Measurements from ENCODE around the gene ARHGEF17. TPM values are rescaled to one million over a fixed set of nuclear protein-coding genes. Genes with fewer than 3 reads are reported as not detected.
"Not testable (repeated sequence)": the region's sequence is repeated elsewhere in the genome, so short reads cannot be mapped to it uniquely, and the experiment has no call there.

The ARHGEF17 gene
- polyA plus RNA-seq, 12 donors, result 36.2 to 55.1 (median 44.6) TPM; not detected in 1

DNA sequence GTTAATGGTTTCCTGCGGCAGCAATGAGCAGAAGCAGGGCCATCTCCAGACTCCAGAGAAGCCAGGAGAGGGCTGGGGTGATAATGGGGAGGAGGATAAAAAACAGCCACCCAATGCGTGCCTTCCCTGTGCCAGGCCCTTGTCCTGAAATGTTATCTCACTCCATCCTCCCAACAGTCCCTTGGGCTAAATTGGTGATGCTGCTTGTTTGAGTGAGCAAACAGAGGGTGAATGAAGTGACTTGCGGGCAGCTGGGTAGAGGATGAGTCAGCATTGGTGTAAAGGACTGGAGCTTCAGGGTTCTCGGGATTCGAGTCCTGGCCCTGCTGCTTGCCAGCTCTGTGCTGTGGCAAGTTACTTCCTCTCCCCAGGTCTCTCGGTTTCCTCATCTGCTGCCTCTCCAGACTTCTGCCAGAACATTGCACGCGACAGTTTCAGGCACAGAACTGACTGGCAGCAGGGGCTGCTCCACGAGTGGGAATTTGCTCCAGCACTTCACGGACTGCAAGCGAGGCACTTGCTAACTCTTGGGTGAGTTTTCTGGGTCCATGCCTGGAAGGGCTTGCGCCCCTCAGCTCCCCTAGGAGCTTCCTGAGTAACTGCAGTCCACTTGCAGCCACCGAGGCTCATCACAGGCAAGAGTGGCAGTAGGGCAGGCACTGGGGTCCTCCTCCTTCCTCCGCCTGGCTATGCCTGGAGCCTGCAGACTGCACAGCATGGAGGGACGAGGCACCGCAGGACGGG, 36.0 kb upstream of the ARHGEF17 start, which contains the start of gene P2RY6:
Gene P2RY6, plus strand, starts transcription at position 403 of the 744 bp plus-strand sequence. CDS start 24,181 bp downstream, outside the sequence.
- DNase-seq, result no peak

- no peak for DNase-seq
These were observed 35.4 kb upstream of the ARHGEF17 start for GRCh38 chr11:73272680-73273038.

- no peak for DNase-seq
These were observed 34.7 kb upstream of the ARHGEF17 start for GRCh38 chr11:73273222-73273895.

GRCh38 chr11:73274191-73274590, 33.9 kb upstream of the ARHGEF17 start:
- not testable (repeated sequence) for DNase-seq

GRCh38 chr11:73274722-73275380, 33.2 kb upstream of the ARHGEF17 start:
- DNase-seq, result no peak

DNA sequence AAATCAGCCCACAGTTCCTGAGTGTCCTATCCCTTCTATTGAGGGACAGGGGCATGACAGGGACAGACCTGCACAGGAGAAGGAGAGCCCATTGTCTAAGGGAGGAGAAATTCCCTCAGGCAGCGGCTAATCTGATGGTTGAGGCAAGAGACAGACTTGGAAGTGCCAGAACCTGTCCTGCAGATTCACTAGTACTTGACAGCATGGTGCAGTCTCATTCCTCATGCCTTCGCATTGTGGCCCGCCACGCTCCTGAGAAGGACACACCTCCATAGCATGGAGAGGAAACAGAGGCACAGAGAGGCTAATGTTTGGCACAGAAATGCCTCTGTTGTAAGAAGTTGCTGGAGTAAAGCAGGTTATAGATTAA, 32.7 kb upstream of the ARHGEF17 start:
- DNase-seq, result no peak

DNA sequence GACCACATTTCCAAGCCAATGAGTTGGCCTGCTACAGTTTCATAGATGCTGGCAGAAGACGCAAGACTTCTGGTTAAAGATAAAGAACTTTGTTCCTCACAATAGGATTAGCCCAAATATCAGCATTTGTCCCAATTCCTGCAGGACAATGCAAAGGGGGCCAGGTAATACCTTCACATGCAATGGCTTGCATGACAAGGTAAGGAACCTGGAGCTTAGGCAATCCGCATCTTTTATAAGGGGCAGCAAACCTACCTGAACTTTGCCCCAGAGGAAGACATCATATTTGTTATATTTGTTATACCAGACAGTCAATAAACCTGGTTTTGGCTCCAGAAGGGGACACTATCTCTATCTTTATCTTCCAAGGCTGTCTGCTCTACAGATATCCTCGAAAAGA, 30.6 kb upstream of the ARHGEF17 start:
- DNase-seq, result no peak

- DNase-seq, result no peak
These were observed 27.4 kb upstream of the ARHGEF17 start for GRCh38 chr11:73280626-73281025.

DNA sequence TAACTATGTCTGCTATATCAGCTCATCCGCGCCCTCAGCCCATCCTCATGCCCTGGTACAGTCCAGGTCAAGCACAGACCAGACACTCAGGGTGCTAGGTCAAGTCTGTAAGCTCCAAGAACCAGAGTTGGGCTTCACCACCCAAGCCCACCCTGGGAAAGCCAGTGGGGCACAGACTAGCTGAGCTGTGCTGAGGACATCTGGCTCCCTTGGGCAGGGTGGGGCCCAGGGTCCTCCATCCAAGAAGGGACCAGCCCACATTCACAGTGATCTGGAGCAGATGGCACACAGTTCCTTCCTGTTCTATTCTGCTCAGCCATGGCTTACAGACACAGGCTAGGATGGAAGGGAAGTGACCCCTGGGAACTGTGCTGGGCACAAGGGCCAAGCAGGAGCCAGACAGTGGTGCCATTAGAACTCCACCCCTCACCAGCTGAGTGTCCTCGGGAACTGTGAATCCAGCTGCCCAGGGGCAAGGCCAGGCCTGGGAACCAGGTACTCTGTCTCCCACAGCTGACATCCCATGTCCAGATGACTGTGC, 26.8 kb upstream of the ARHGEF17 start:
- DNase-seq, result no peak

DNA sequence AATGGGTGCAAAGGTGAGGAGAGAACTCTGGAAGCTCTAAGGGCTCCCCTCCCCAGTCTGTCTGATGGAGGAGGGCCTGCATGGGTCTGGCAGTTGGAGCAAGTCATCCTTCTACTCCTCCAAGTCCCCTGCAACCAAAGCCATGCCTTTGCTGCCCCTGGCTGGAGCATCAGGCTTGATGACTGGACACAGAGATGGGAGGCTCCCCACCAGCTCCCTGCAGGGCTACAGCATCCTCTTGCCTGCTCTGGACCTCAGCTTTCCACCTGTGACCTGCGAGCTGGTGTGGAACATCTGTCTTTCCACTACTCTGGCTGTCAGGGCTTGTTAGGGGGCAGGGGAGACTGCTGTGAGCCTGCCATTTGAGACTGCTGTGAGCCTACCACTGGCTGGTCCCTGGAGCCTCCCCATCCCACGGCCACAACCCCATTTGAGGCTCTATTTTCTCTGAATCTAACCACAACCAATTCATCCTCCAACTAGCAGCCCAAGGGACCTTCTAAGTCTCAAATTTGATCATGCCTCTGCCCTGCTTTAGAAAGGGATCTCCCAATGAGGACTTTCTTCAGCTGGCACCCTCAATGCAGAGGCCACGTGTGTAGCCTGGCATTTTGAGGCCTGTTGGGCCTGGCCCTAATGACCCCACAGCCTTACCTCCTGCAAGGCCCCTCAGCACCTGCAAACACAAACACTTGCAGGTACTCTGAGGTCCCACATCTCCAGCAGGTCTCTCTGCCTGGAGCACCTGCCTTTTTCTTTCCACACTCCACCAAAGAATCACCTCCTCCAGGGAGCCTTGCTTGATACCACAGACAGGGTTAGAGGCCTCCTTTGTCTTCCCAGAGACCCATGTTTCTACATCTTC, 26.0 kb upstream of the ARHGEF17 start:
- no peak for DNase-seq

DNA sequence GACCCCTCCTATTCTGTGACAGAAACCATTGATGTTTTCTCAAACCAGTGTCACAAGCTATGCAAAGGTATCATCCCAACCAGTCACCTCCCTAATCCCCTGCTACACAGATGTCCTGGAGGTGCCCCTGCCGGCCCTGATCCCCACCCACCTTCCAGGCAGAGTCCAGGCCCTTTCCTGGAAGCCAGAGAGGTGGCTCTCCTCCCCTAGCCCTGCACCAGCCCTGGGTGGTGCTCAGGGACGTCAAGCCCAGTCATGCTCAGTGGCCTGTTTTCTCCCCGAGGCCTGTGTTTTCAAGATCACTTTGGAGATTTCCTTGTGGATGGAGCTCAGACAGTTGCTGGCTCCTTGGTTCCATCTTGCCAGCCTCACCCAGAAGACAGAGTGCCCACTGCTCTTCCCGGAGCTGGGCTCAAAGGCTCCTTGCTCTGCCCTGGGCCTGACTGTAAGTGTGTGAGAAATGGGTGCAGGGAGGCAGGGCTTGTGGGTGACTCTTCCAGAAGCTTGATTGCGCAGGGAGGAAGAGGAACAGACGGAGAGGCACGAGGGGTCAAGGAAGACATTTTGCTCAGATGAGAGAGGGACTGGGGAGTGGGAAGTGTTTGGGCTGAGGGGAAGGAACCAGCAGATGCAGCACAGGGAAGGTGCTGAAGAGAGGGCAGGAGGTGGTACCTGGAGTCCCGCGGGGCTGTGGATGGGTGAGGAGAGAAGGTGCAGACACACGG, 24.6 kb upstream of the ARHGEF17 start:
- no peak for DNase-seq

DNA sequence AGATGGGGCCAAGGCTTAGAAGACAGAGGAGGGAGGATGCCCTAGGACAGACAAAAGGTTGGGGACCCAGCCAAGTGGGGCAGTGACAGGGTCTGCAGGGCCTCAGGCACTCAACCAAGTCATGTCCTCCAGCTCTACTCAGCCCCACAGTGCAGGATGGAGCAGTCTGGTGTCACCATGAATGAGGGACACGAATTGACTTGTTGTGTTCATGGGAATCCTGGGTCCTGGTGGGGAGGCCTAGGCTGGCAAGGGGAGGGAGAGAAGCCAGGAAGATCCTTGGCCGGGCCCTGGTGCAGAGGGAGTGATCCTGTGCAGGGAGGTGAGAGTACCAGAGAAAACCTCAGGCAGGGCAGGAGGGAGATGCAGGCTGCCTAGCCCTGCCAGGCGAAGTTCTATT, 24.0 kb upstream of the ARHGEF17 start:
- DNase-seq, result no peak

- DNase-seq, result no peak
These were observed 22.4 kb upstream of the ARHGEF17 start for GRCh38 chr11:73285721-73286120.

DNA sequence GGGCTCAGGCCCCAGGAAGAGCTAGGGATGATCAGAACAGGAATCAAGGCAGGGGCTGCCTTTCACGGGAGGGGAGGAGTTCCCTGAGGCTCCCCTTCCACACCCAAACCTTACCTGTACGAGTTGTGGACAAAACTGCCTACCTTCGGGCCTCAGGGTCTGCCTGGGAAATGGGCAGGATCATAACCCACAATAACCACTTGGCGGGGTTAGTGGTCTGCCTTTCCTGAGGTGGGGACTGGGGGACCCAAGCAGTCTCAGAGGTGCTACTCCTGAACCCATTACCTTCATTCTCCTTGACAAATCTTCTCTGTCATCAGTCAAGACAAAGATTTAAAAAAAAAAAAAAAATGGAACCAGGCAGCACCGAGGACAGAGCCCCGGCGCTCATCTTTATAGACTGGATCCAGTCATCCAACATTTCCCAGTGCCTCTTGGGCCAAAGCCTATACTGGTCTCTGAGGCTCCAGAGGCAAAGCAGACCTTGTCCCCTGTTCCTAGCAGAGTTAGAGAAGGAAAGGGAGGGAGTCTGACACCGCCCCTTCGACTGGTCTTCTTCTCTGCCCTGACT, 21.8 kb upstream of the ARHGEF17 start:
- DNase-seq, result no peak

- DNase-seq, result no peak
These were observed 20.5 kb upstream of the ARHGEF17 start for GRCh38 chr11:73287400-73288101.

- no peak for DNase-seq
These were observed 19.7 kb upstream of the ARHGEF17 start for GRCh38 chr11:73288192-73288872.

DNA sequence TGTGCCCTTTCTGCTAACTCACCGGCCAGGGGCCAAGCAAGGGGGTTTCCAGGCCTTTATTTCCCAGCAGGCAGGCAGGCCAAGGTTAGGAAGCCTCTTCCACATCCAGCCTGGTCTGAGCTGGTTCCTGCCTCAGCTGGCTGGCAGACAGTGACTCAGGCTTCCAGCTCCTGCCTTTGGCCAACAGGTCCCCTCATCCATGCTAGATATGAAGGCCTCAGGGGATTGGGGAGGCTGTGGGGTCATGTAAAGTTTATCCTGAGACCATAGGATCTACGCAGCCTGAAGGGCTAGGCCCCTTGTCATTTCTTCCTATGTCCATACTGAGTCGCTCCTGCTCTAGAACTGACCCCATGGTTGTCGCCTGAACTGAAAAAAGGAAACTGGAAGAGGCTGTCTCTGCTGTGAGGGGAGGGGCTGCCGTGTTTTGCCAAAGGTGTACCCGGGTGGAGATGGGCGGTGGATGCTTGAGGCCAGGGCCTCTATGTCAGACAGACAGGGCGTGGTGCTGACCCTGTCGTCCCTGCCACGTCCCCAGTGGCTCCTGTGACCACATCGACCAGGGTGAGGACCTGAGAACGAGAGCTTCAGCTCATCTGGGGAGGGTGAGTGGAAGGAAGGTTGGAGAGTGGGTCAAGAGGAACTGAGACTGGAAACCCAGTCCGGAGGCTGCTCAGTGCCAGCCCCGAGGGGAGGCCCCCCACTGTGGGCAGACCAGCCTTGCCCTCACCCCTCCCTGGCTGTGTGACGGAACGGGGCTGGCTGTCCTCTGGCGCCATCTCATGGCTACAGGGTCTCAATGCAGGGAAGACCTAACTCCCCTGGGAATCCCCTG, 19.0 kb upstream of the ARHGEF17 start:
- DNase-seq, result peak; percentile 80

- DNase-seq, result no peak
These were observed 17.5 kb upstream of the ARHGEF17 start for GRCh38 chr11:73290536-73290935.
